ENCODE measurements around the gene TRPC1.

The TRPC1 gene

GRCh38 chr3:142818651-142819050 lies 94.8 kb downstream of the TRPC1 start:
- TF ChIP-seq, protein P1, sequence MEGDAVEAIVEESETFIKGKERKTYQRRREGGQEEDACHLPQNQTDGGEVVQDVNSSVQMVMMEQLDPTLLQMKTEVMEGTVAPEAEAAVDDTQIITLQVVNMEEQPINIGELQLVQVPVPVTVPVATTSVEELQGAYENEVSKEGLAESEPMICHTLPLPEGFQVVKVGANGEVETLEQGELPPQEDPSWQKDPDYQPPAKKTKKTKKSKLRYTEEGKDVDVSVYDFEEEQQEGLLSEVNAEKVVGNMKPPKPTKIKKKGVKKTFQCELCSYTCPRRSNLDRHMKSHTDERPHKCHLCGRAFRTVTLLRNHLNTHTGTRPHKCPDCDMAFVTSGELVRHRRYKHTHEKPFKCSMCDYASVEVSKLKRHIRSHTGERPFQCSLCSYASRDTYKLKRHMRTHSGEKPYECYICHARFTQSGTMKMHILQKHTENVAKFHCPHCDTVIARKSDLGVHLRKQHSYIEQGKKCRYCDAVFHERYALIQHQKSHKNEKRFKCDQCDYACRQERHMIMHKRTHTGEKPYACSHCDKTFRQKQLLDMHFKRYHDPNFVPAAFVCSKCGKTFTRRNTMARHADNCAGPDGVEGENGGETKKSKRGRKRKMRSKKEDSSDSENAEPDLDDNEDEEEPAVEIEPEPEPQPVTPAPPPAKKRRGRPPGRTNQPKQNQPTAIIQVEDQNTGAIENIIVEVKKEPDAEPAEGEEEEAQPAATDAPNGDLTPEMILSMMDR (IDR thresholded peaks at IDR 0.05; ENCODE audit: low read depth, low read length): no peak
- H3K9me3 ChIP-seq: no peaks in the 10 kb centered on the region
- no peak for DNase-seq

GRCh38 chr3:142819179-142819578 lies 95.3 kb downstream of the TRPC1 start:
- Histone ChIP-seq H3K9me3 (no peaks in the 10 kb centered on the region), H3K4me1 (no peaks in the 10 kb centered on the region), H3K36me3 (no peaks in the 10 kb centered on the region), H3K27me3 (no peaks in the 10 kb centered on the region), H3K4me3 (ENCODE audit: low read depth, low read length) (no peak overlapping the region)
- TF ChIP-seq, protein P1 (IDR thresholded peaks at IDR 0.05; ENCODE audit: low read depth, low read length): no peak
- DNase-seq: no peak

More at GRCh38 chr3:142818651-142819050, 94.8 kb downstream of the TRPC1 start:
- Histone ChIP-seq H3K4me1 (no peaks in the 10 kb centered on the region), H3K4me3 (ENCODE audit: low read depth, low read length) (no peak overlapping the region), H3K36me3 (no peaks in the 10 kb centered on the region), H3K27me3 (no peaks in the 10 kb centered on the region)

DNA sequence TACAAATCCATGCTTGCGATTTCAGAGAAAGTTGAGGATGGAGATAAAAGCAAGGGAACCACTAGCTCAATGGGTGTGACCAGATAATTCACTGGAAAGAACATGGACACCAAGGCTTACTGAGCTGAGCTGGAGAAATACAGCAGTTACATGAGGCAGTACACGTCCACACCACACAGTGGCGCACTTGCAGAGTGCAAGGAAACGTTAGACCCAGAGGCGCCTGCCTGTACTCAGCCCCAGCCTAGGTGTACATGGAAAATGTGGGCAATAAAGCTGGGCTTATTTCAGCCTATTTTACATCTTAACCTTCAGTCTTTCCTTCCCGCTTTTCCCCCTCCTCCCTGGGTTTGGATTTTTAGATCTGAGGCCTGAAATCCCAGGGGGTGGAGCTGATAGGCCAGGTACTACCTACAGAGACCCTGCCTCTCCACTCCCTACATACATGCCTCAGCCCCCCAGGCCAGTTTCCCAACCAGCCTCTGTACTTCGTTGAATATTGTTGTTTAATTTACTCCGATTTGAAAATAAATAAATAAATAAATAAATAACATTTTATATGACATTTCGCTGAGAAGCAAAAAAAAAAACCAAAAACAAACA lies 105.0 kb downstream of the TRPC1 start:
- H3K4me3 ChIP-seq (ENCODE audit: low read depth, low read length): no peak overlapping the region
- H3K9me3 ChIP-seq: no peaks in the 10 kb centered on the region
- DNase-seq: peak; percentile 86
- TF ChIP-seq, protein P1 (IDR thresholded peaks at IDR 0.05; ENCODE audit: low read depth, low read length): peak; percentile 98
- H3K27me3 ChIP-seq: no peaks in the 10 kb centered on the region
- no peaks in the 10 kb centered on the region for H3K36me3 ChIP-seq
- H3K4me1 ChIP-seq: no peaks in the 10 kb centered on the region

GRCh38 chr3:142837526-142837925 lies 113.7 kb downstream of the TRPC1 start:
- peaks cover 15% of the 10 kb centered on the region for H3K36me3 ChIP-seq
- H3K4me1 ChIP-seq: no peaks in the 10 kb centered on the region
- H3K4me3 ChIP-seq (ENCODE audit: low read depth, low read length): no peak overlapping the region
- TF ChIP-seq, protein P1 (IDR thresholded peaks at IDR 0.05; ENCODE audit: low read depth, low read length): no peak
- H3K27me3 ChIP-seq: no peaks in the 10 kb centered on the region
- no peak for DNase-seq
- no peaks in the 10 kb centered on the region for H3K9me3 ChIP-seq

GRCh38 chr3:142839831-142840230 lies 116.0 kb downstream of the TRPC1 start:
- TF ChIP-seq, protein P1 (IDR thresholded peaks at IDR 0.05; ENCODE audit: low read depth, low read length): no peak
- no peaks in the 10 kb centered on the region for H3K9me3 ChIP-seq
- no peak overlapping the region for H3K4me3 ChIP-seq (ENCODE audit: low read depth, low read length)
- no peaks in the 10 kb centered on the region for H3K27me3 ChIP-seq
- DNase-seq: no peak
- H3K36me3 ChIP-seq: peaks cover 15% of the 10 kb centered on the region
- H3K4me1 ChIP-seq: no peaks in the 10 kb centered on the region

DNA sequence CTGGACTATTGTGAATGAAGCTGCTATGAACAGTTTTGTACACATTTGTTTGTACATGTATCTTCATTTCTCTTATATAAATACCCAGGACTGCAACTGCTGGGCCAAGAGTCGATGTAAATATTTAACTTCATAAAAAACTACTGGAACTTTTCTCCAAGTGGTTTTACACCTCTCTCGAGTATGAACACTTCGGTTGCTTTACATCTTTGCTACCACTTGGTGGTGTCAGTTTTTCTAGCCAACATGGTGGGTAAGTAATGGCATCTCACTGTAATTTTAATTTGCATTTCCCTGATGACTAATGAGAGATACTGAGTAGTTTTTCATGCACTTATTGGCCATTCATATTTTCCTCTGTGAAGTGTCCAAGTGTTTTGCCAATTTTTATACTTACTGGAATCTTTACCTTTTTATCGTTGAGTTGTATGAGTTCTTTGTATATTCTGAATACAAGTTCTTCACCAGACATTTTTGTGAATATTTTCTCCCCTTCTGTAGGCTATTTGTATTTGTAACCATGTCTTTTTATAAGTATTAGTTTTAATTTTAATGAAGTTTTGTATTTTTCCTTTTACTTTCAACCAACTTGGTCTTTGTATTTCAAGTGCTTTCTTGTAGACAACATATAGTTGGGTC lies 120.6 kb downstream of the TRPC1 start:
- peaks cover 8% of the 10 kb centered on the region for H3K36me3 ChIP-seq
- no peaks in the 10 kb centered on the region for H3K9me3 ChIP-seq
- no peak overlapping the region for H3K4me3 ChIP-seq (ENCODE audit: low read depth, low read length)
- no peaks in the 10 kb centered on the region for H3K4me1 ChIP-seq
- TF ChIP-seq, protein P1 (IDR thresholded peaks at IDR 0.05; ENCODE audit: low read depth, low read length): peak; percentile 65
- no peak for DNase-seq
- no peaks in the 10 kb centered on the region for H3K27me3 ChIP-seq

Data from BE2C (cell line).